NCI-H446 (cell line): Measurements from ENCODE around the gene KCNA2.
A peak's percentile ranks its signal among the peaks of the same experiment; 100 is the strongest.

ENCODE experiments used
- DNase-seq, 2 experiments: peaks; one replicate each; lab custom pipeline; 2025; lab: John Stamatoyannopoulos, UW

KCNA2 gene

GRCh38 chr1:110605901-110606656 is at the start of gene KCNA2:
KCNA2 (minus strand) TSS chr1:110606358; CDS start chr1:110604782, 1,576 bp downstream.
- peak; percentile 79 to 89 for DNase-seq

- no peak for DNase-seq
Measured at GRCh38 chr1:110650609-110651008, 44.5 kb upstream of the KCNA2 start.

- DNase-seq, result no peak
Measured at GRCh38 chr1:110648417-110648816, 42.3 kb upstream of the KCNA2 start.

GRCh38 chr1:110647254-110647891 is 41.2 kb upstream of the KCNA2 start:
- DNase-seq, result no peak

GRCh38 chr1:110645821-110646735 is 39.9 kb upstream of the KCNA2 start:
- DNase-seq, result no peak

GRCh38 chr1:110645211-110645610 is 39.1 kb upstream of the KCNA2 start:
- no peak for DNase-seq

GRCh38 chr1:110643879-110644472 is 37.8 kb upstream of the KCNA2 start:
- no peak for DNase-seq

GRCh38 chr1:110639724-110640386 is 33.7 kb upstream of the KCNA2 start:
- no peak for DNase-seq

- no peak for DNase-seq
Measured at GRCh38 chr1:110638556-110638955, 32.4 kb upstream of the KCNA2 start.

GRCh38 chr1:110638058-110638457 is 31.9 kb upstream of the KCNA2 start:
- DNase-seq, result no peak

GRCh38 chr1:110637475-110637874 is 31.3 kb upstream of the KCNA2 start:
- DNase-seq, result no peak

- DNase-seq, result no peak
Measured at GRCh38 chr1:110636149-110636935, 30.2 kb upstream of the KCNA2 start.

- no peak for DNase-seq
Measured at GRCh38 chr1:110635434-110635833, 29.3 kb upstream of the KCNA2 start.

- DNase-seq, result peak; percentile 87 to 94
Measured at GRCh38 chr1:110634455-110635311, 28.5 kb upstream of the KCNA2 start.

- no peak for DNase-seq
Measured at GRCh38 chr1:110634086-110634454, 27.9 kb upstream of the KCNA2 start.

GRCh38 chr1:110633646-110634030 is 27.5 kb upstream of the KCNA2 start:
- no peak for DNase-seq

GRCh38 chr1:110631836-110632620 is 25.9 kb upstream of the KCNA2 start:
- DNase-seq, result no peak

GRCh38 chr1:110630839-110631663 is 24.9 kb upstream of the KCNA2 start:
- peak; percentile 69 to 87 for DNase-seq
